Hepatocyte (in vitro differentiated cells): Measurements from ENCODE around the gene PLPPR1.

Source experiments
- EZH2 ChIP-seq: fragments of 200-600 bp; sonication (generic); IDR thresholded peaks from 2 replicates; pipeline ENCODE4 v1.6.1; 2016; ENCODE audit warnings: antibody characterized with exemption, mild to moderate bottlenecking, borderline replicate concordance
- EZH2phosphoT487 ChIP-seq: fragments of 200-600 bp; sonication (generic); IDR thresholded peaks from one replicate; pipeline ENCODE4 v1.6.1; 2018; ENCODE audit warnings: antibody characterized with exemption, mild to moderate bottlenecking, low read depth, moderate library complexity; ENCODE audit not compliant: unreplicated experiment, severe bottlenecking
- TF ChIP-seq, protein P1 (sequence below): fragments of 200-600 bp; sonication (generic); IDR thresholded peaks from 2 replicates; pipeline ENCODE4 v1.5.1; 2016; ENCODE audit warnings: antibody characterized with exemption, mild to moderate bottlenecking; ENCODE audit not compliant: poor library complexity

DNA sequence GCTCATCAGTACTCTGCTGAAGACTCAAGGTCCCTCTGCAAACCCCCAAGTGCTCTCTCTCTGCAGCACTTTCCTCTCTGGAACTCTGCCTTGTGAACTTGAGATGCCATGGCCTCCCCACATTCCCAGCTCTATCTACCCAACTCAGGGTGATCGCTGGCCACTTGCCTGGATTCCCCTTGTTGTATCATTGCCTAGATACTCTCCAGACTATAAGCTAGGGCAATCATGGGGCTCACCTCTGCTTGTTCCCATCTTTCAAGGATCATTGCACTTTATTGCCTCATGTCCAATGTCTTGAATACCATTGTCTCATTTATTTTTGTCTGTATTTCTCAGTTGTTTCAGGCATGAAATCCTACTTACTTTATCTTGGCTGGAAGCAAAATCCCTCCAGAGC lies 144.1 kb downstream of the PLPPR1 start:
- TF ChIP-seq, protein P1, sequence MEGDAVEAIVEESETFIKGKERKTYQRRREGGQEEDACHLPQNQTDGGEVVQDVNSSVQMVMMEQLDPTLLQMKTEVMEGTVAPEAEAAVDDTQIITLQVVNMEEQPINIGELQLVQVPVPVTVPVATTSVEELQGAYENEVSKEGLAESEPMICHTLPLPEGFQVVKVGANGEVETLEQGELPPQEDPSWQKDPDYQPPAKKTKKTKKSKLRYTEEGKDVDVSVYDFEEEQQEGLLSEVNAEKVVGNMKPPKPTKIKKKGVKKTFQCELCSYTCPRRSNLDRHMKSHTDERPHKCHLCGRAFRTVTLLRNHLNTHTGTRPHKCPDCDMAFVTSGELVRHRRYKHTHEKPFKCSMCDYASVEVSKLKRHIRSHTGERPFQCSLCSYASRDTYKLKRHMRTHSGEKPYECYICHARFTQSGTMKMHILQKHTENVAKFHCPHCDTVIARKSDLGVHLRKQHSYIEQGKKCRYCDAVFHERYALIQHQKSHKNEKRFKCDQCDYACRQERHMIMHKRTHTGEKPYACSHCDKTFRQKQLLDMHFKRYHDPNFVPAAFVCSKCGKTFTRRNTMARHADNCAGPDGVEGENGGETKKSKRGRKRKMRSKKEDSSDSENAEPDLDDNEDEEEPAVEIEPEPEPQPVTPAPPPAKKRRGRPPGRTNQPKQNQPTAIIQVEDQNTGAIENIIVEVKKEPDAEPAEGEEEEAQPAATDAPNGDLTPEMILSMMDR: no peak
- no peak for TF ChIP-seq EZH2phosphoT487
- TF ChIP-seq EZH2: no peak
